Esophagus muscularis mucosa (tissue), 3 donors: Measurements from ENCODE around the gene ADCY1.

Experiments
- POLR2AphosphoS5 ChIP-seq, 2 donors: sonication (generic); formaldehyde crosslinking; IDR thresholded peaks; one replicate each; pipeline ENCODE4 v1.6.1; 2017; ENCODE audit warnings: antibody characterized with exemption in 2 of 2
- TF ChIP-seq, protein P1 (sequence below), 3 experiments: fragments of 200-600 bp in 2 of 3; fragments of 450-650 bp in 1 of 3; sonication (generic) in 2 of 3; IDR thresholded peaks; one replicate each; pipeline ENCODE4 v1.5.1; 2017 to 2019; ENCODE audit warnings: antibody characterized with exemption in 3 of 3, mild to moderate bottlenecking in 2 of 3, moderate library complexity in 1 of 3

DNA sequence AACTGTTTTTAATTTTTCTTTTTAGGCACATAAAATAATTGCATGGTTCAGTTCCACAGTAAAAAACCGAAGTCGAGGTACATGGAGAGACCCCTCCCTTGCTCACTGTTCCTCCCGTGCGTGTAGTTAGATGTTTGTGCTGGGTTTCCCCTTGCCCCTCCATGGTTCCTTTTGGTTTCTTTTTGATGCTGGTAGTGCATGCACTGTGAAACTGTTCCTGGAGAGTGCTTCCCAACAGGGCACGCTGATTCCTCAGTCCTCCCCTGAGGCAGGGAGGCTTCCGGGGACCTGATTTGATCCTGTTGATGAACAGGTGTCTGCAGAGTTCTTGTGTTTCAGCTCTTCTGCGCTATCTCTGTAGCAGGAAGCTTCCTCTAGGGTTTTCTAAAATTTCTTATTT, 69.5 kb downstream of the ADCY1 start:
- no peak for TF ChIP-seq POLR2AphosphoS5 (IDR thresholded peaks at IDR 0.05)
- TF ChIP-seq, protein P1, sequence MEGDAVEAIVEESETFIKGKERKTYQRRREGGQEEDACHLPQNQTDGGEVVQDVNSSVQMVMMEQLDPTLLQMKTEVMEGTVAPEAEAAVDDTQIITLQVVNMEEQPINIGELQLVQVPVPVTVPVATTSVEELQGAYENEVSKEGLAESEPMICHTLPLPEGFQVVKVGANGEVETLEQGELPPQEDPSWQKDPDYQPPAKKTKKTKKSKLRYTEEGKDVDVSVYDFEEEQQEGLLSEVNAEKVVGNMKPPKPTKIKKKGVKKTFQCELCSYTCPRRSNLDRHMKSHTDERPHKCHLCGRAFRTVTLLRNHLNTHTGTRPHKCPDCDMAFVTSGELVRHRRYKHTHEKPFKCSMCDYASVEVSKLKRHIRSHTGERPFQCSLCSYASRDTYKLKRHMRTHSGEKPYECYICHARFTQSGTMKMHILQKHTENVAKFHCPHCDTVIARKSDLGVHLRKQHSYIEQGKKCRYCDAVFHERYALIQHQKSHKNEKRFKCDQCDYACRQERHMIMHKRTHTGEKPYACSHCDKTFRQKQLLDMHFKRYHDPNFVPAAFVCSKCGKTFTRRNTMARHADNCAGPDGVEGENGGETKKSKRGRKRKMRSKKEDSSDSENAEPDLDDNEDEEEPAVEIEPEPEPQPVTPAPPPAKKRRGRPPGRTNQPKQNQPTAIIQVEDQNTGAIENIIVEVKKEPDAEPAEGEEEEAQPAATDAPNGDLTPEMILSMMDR (IDR thresholded peaks at IDR 0.05) = no peak
